CD14-positive monocyte (primary cell): ENCODE data around the gene RPL19. TPM values are rescaled to one million over a fixed set of nuclear protein-coding genes. Genes with fewer than 3 reads are reported as not detected.

Experiments used
- DNase-seq, 3 donors: peaks; one replicate each; pipeline ENCODE4 v3.0.0-alpha.2; 2011 to 2022
- H2AFZ ChIP-seq: 2 replicates; pipeline ENCODE4 v1.6.0; 2012; ENCODE audit warnings: mild to moderate bottlenecking, low read depth, low read length, inconsistent platforms; ENCODE audit not compliant: insufficient read depth, poor library complexity, severe bottlenecking
- H3K27ac ChIP-seq, 2 donors: 1 replicate in 1 of 2; 2 replicates in 1 of 2; pipeline ENCODE4 v1.5.1; 2012 to 2013; ENCODE audit warnings: low read length in 2 of 2, control low read depth in 1 of 2, inconsistent platforms in 1 of 2, low read depth in 1 of 2, mild to moderate bottlenecking in 1 of 2
- H3K27me3 ChIP-seq, 2 donors: one replicate each; pipeline versions ENCODE4 v1.6.0 to v1.6.1; 2011 to 2013; ENCODE audit warnings: low read length in 2 of 2; ENCODE audit not compliant: control insufficient read depth in 2 of 2, insufficient read depth in 2 of 2
- H3K36me3 ChIP-seq, 2 donors: replicated peaks in 1 of 2; 1 replicate in 1 of 2; 2 replicates in 1 of 2; pipeline versions ENCODE4 v1.5.1 to v1.6.1; 2012 to 2013; ENCODE audit warnings: low read length in 2 of 2, control low read depth in 1 of 2, inconsistent platforms in 1 of 2, mild to moderate bottlenecking in 1 of 2; ENCODE audit not compliant: insufficient read depth in 2 of 2, control insufficient read depth in 1 of 2
- H3K4me1 ChIP-seq, 2 donors: 1 replicate in 1 of 2; 2 replicates in 1 of 2; pipeline versions ENCODE4 v1.5.1 to v1.6.1; 2012 to 2013; ENCODE audit warnings: low read length in 2 of 2, control low read depth in 1 of 2, inconsistent platforms in 1 of 2, mild to moderate bottlenecking in 1 of 2, moderate library complexity in 1 of 2; ENCODE audit not compliant: insufficient read depth in 2 of 2, control insufficient read depth in 1 of 2
- H3K4me2 ChIP-seq: replicated peaks from 2 replicates; pipeline ENCODE3; 2012; ENCODE audit warnings: low read length, moderate library complexity, mild to moderate bottlenecking; ENCODE audit not compliant: poor library complexity, severe bottlenecking; ENCODE audit errors: extremely low read depth
- H3K4me3 ChIP-seq, 3 experiments: fragments of 200-600 bp in 1 of 3; sonication (generic) in 1 of 3; replicated peaks in 1 of 3; 1 replicate in 2 of 3; 2 replicates in 1 of 3; pipeline ENCODE4 v1.5.1; 2011 to 2013; ENCODE audit warnings: low read length in 3 of 3, mild to moderate bottlenecking in 3 of 3, control low read depth in 2 of 3, low read depth in 2 of 3, inconsistent platforms in 1 of 3, moderate library complexity in 1 of 3
- H3K79me2 ChIP-seq: 2 replicates; pipeline ENCODE4 v1.6.0; 2012; ENCODE audit warnings: mild to moderate bottlenecking, control low read depth, inconsistent platforms, low read length, moderate library complexity; ENCODE audit not compliant: insufficient read depth
- H3K9ac ChIP-seq: 2 replicates; pipeline ENCODE4 v1.6.0; 2017; ENCODE audit warnings: low read length, mild to moderate bottlenecking; ENCODE audit not compliant: insufficient read depth, poor library complexity, severe bottlenecking
- H3K9me3 ChIP-seq, 2 donors: replicated peaks in 1 of 2; 1 replicate in 1 of 2; 2 replicates in 1 of 2; pipeline versions ENCODE4 v1.5.1 to v1.6.1; 2012 to 2013; ENCODE audit warnings: low read length in 2 of 2, control low read depth in 1 of 2; ENCODE audit not compliant: control insufficient read depth in 1 of 2, insufficient read depth in 1 of 2
- H4K20me1 ChIP-seq: 2 replicates; pipeline ENCODE4 v1.6.0; 2012; ENCODE audit warnings: mild to moderate bottlenecking, low read length, control low read depth, moderate library complexity; ENCODE audit not compliant: insufficient read depth
- H3K27ac Mint-ChIP-seq, 7 donors: one replicate each; pipeline ENCODE4 v1.8.0; 2020; ENCODE audit warnings: mild to moderate bottlenecking in 7 of 7, mixed read lengths in 7 of 7, moderate library complexity in 6 of 7, inconsistent platforms in 2 of 7
- H3K27me3 Mint-ChIP-seq, 3 donors: one replicate each; pipeline ENCODE4 v1.8.0; 2021 to 2022; ENCODE audit warnings: low read depth in 3 of 3, mild to moderate bottlenecking in 3 of 3, mixed read lengths in 3 of 3, moderate library complexity in 3 of 3, inconsistent platforms in 1 of 3
- H3K36me3 Mint-ChIP-seq, 2 donors: one replicate each; pipeline ENCODE4 v1.8.0; 2020; ENCODE audit warnings: mixed read lengths in 2 of 2, inconsistent platforms in 1 of 2, mild to moderate bottlenecking in 1 of 2
- H3K4me1 Mint-ChIP-seq: one replicate; pipeline ENCODE4 v1.8.0; 2020; ENCODE audit warnings: mild to moderate bottlenecking, mixed read lengths
- H3K4me3 Mint-ChIP-seq, 2 donors: one replicate each; pipeline ENCODE4 v1.8.0; 2020; ENCODE audit warnings: mild to moderate bottlenecking in 2 of 2, mixed read lengths in 2 of 2, moderate library complexity in 1 of 2
- H3K9me3 Mint-ChIP-seq, 7 donors: one replicate each; pipeline ENCODE4 v1.8.0; 2020 to 2022; ENCODE audit warnings: mixed read lengths in 7 of 7, mild to moderate bottlenecking in 6 of 7, moderate library complexity in 6 of 7, inconsistent platforms in 2 of 7
- WGBS: methylation state at CpG from one replicate; pipeline ENCODE4 v1.1.5; 2013; ENCODE audit warnings: missing lambda C conversion rate; ENCODE audit not compliant: insufficient coverage; 5-methylcytosine and 5-hydroxymethylcytosine counted together
- intact Hi-C, 2 donors: fragments of 100-400 bp; cut with micrococcal nuclease; formaldehyde crosslinking; loops; one replicate each; pipeline versions ENCODE4 v1.15.0 to v1.15.1; 2023
- polyA plus RNA-seq, 3 donors: library from polyadenylated mRNA; depleted of rRNA in 1 of 3; unstranded in 2 of 3; stranded (reverse) in 1 of 3; fragments of 300-500 nt in 2 of 3; fragments of >200 nt in 1 of 3; fragmentation: Illumina TruSeq in 2 of 3; gene quantifications; 1 replicate in 2 of 3; 2 replicates in 1 of 3; pipeline ENCODE4 v1.2.3, GENCODE V29; 2012 to 2021
- TF ChIP-seq, protein P1 (sequence below): fragments of 200-600 bp; IDR thresholded peaks from one replicate; pipeline ENCODE4 v1.8.0; 2022; ENCODE audit warnings: antibody characterized with exemption, mild to moderate bottlenecking

The RPL19 gene
- polyA plus RNA-seq, 3 donors = 1,069 to 1,809 (median 1,232) TPM

DNA sequence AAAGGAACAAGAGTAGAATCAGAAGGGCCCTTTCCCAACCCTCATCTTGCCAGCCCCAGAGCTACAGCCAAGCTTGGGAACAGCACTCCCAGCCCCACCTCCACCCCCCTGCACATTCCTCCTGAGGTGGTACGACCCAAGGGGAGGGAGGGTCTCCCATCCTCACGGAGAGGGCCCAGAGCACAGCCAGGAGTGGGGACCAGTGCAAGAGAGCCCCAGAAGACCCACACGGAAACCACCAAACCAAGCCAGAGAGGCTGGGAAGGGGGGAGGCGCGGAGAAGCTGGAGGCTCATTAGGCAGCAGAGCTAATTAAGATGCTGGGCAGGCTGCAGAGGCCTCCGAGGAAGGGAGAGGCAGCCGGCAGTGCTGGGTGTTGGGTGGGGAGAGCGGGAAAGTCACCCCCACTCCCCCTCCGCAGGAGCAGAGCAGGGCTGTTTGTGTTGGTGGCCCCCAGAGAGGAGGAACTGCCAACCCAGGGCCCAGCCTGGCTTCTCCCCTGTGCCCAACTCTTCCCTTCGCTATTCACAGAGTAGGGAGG, 5.0 kb upstream of the RPL19 start:
- Histone ChIP-seq H3K4me2 (no peak overlapping the region), H3K9me3 (no peaks in the 10 kb centered on the region), H3K36me3 (peaks cover 19 to 39% of the 10 kb centered on the region in 2 donors), H3K27me3 (no peaks in the 10 kb centered on the region), H2AFZ (no peak overlapping the region), H3K79me2 (peaks cover under 1% of the 10 kb centered on the region), H4K20me1 (peaks cover 3% of the 10 kb centered on the region), H3K27ac (no peak overlapping the region), H3K9ac (no peak overlapping the region), H3K4me3 (no peak overlapping the region), H3K4me1 (peaks cover 37 to 44% of the 10 kb centered on the region in 2 donors)
- 67% methylated on average over 1 of the region's 10 CpGs for WGBS
- no peak for DNase-seq
- peaks cover 39% of the 10 kb centered on the region for H3K4me1 Mint-ChIP-seq
- H3K36me3 Mint-ChIP-seq = peaks cover 31 to 35% of the 10 kb centered on the region in 2 donors
- no peaks in the 10 kb centered on the region for H3K9me3 Mint-ChIP-seq
- H3K4me3 Mint-ChIP-seq = no peak overlapping the region
- H3K27me3 Mint-ChIP-seq = peaks cover 0 to 3% (median 2%) of the 10 kb centered on the region in 3 donors
- intact Hi-C loops = loop anchor here in 1 of 2 donors (5.0 kb wide), 1 partner anchor 33 kb away; no protein-coding TSS in a partner anchor
- H3K27ac Mint-ChIP-seq = no peak overlapping the region
- TF ChIP-seq, protein P1, sequence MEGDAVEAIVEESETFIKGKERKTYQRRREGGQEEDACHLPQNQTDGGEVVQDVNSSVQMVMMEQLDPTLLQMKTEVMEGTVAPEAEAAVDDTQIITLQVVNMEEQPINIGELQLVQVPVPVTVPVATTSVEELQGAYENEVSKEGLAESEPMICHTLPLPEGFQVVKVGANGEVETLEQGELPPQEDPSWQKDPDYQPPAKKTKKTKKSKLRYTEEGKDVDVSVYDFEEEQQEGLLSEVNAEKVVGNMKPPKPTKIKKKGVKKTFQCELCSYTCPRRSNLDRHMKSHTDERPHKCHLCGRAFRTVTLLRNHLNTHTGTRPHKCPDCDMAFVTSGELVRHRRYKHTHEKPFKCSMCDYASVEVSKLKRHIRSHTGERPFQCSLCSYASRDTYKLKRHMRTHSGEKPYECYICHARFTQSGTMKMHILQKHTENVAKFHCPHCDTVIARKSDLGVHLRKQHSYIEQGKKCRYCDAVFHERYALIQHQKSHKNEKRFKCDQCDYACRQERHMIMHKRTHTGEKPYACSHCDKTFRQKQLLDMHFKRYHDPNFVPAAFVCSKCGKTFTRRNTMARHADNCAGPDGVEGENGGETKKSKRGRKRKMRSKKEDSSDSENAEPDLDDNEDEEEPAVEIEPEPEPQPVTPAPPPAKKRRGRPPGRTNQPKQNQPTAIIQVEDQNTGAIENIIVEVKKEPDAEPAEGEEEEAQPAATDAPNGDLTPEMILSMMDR = no peak

- Mint-ChIP-seq H3K4me1 (peaks cover 39% of the 10 kb centered on the region), H3K9me3 (no peaks in the 10 kb centered on the region), H3K36me3 (peaks cover 29 to 34% of the 10 kb centered on the region in 2 donors), H3K27me3 (peaks cover 0 to 3% (median 2%) of the 10 kb centered on the region in 3 donors), H3K27ac (peak overlapping the region in 1 of 7 donors; percentile 70), H3K4me3 (no peak overlapping the region)
- no peak for DNase-seq
- TF ChIP-seq, protein P1 = no peak
- Histone ChIP-seq H4K20me1 (peaks cover 6% of the 10 kb centered on the region), H3K4me1 (peaks cover 38 to 48% of the 10 kb centered on the region in 2 donors), H3K36me3 (peaks cover 19 to 36% of the 10 kb centered on the region in 2 donors), H3K9ac (no peak overlapping the region), H3K27ac (no peak overlapping the region), H3K9me3 (no peaks in the 10 kb centered on the region), H3K27me3 (no peaks in the 10 kb centered on the region), H3K79me2 (peaks cover 7% of the 10 kb centered on the region), H3K4me2 (no peak overlapping the region), H3K4me3 (no peak overlapping the region), H2AFZ (no peak overlapping the region)
- intact Hi-C loops = loop anchor here (2.0 to 5.0 kb wide), 2 partner anchors 31 to 33 kb away; no protein-coding TSS in a partner anchor
- 55% methylated on average over 4 of the region's 8 CpGs for WGBS
These were observed 4.4 kb upstream of the RPL19 start for GRCh38 chr17:39195568-39196160.
